ENCODE measurements around the gene RASA3. TPM values are rescaled to one million over a fixed set of nuclear protein-coding genes. Genes with fewer than 3 reads are reported as not detected.
"Not testable (repeated sequence)": the region's sequence is repeated elsewhere in the genome, so short reads cannot be mapped to it uniquely, and the experiment has no call there.

Gene RASA3
- total RNA-seq, 1 donor from 2014 or later = 41.1 TPM

DNA sequence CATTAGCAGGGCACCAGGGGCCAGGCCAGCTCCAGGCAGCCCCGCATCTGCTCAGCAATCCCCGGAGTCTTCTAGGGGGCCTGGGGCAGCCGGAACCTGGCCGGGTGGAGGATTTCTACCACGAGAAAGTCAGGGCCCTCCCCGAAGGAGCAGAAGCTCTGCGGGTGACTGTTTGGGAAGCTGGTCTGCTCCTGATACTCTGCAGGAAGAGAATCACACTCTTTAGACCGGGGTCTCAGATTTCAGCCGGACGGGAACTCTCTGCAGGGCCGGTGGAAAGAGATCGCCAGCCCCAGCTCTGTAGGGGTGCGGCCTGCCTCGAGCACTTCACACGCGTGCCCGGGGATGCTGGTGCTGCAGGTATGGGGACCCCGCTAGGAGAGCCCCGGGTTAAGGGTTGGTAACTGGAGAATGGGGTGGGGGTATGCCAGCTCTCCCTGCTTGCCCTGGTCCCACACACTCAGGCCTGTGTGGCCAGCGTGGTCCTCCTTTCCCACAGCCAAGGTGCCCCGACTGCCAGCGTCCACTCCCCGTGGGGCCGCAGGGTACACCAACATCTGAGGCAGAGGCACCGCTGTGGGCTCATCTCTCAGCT, 20.1 kb downstream of the RASA3 start:
- no peak for FAIRE-seq
- Histone ChIP-seq H4K20me1 (ENCODE audit: insufficient read depth, low read length) (peaks cover 64% of the 10 kb centered on the region), H3K4me2 (ENCODE audit: low read length) (no peak overlapping the region), H3K9me3 (ENCODE audit: insufficient read depth, low read depth, low read length) (no peaks in the 10 kb centered on the region), H3K27ac (ENCODE audit: low read depth, low read length) (no peak overlapping the region), H3K36me3 (ENCODE audit: insufficient read depth, low read length) (peaks cover 7% of the 10 kb centered on the region), H2AFZ (ENCODE audit: low read depth, low read length) (no peak overlapping the region), H3K27me3 (ENCODE audit: insufficient read depth, low read length) (no peaks in the 10 kb centered on the region), H3K79me2 (ENCODE audit: insufficient read depth, low read length) (peaks cover 93% of the 10 kb centered on the region), H3K4me3 (ENCODE audit: insufficient read depth, low read depth, low read length) (no peak overlapping the region), H3K9ac (ENCODE audit: low read length) (peak overlapping the region; percentile 12), H3K4me1 (ENCODE audit: insufficient read depth, low read length) (peaks cover 64% of the 10 kb centered on the region)
- Mint-ChIP-seq H3K27me3 (ENCODE audit: low read depth, unreplicated experiment) (no peaks in the 10 kb centered on the region), H3K36me3 (ENCODE audit: low read depth, unreplicated experiment) (peaks cover 25% of the 10 kb centered on the region), H3K9me3 (ENCODE audit: unreplicated experiment) (no peaks in the 10 kb centered on the region), H3K4me1 (ENCODE audit: low read depth, unreplicated experiment) (peaks cover 63% of the 10 kb centered on the region), H3K27ac (ENCODE audit: unreplicated experiment) (peak overlapping the region; percentile 83), H3K4me3 (ENCODE audit: unreplicated experiment) (no peak overlapping the region)
- TF ChIP-seq EZH2 (IDR thresholded peaks at IDR 0.05; ENCODE audit: insufficient read depth, low read length) = no peak
- TF ChIP-seq, protein P1, sequence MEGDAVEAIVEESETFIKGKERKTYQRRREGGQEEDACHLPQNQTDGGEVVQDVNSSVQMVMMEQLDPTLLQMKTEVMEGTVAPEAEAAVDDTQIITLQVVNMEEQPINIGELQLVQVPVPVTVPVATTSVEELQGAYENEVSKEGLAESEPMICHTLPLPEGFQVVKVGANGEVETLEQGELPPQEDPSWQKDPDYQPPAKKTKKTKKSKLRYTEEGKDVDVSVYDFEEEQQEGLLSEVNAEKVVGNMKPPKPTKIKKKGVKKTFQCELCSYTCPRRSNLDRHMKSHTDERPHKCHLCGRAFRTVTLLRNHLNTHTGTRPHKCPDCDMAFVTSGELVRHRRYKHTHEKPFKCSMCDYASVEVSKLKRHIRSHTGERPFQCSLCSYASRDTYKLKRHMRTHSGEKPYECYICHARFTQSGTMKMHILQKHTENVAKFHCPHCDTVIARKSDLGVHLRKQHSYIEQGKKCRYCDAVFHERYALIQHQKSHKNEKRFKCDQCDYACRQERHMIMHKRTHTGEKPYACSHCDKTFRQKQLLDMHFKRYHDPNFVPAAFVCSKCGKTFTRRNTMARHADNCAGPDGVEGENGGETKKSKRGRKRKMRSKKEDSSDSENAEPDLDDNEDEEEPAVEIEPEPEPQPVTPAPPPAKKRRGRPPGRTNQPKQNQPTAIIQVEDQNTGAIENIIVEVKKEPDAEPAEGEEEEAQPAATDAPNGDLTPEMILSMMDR (IDR thresholded peaks at IDR 0.05; ENCODE audit: insufficient read depth, low read depth, low read length) = no peak
- DNase-seq (ENCODE audit: low read depth) = no peak

DNA sequence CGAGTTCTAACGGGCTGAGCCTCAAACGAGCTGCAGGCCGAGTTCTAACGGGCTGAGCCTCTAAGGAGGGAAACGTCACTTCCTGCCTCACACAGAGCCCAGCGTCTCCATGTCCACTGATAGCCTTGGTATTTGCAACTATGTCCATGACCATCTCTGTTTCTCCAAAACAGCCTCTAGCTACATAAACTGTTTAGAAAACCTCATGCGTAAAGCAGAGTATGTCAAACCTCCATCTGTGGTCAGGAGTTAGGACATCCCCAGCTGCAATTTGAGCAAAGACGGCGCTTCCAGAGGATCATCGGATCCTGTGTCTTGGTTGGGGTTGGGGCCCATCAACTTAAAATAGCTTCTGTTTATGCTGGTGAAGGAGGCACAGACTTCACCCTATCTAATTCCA, 20.8 kb downstream of the RASA3 start:
- H4K20me1 ChIP-seq (ENCODE audit: insufficient read depth, low read length) = peaks cover 72% of the 10 kb centered on the region
- H3K79me2 ChIP-seq (ENCODE audit: insufficient read depth, low read length) = peaks cover 94% of the 10 kb centered on the region
- FAIRE-seq (no peak), DNase-seq (ENCODE audit: low read depth) (no peak)
- Mint-ChIP-seq H3K27me3 (ENCODE audit: low read depth, unreplicated experiment) (no peaks in the 10 kb centered on the region), H3K27ac (ENCODE audit: unreplicated experiment) (peak overlapping the region; percentile 83), H3K36me3 (ENCODE audit: low read depth, unreplicated experiment) (peaks cover 25% of the 10 kb centered on the region), H3K4me1 (ENCODE audit: low read depth, unreplicated experiment) (peaks cover 64% of the 10 kb centered on the region), H3K9me3 (ENCODE audit: unreplicated experiment) (no peaks in the 10 kb centered on the region), H3K4me3 (ENCODE audit: unreplicated experiment) (no peak overlapping the region)
- H3K4me2 ChIP-seq (ENCODE audit: low read length) = no peak overlapping the region
- peaks cover 65% of the 10 kb centered on the region for H3K4me1 ChIP-seq (ENCODE audit: insufficient read depth, low read length)
- no peaks in the 10 kb centered on the region for H3K9me3 ChIP-seq (ENCODE audit: insufficient read depth, low read depth, low read length)
- no peak overlapping the region for H3K27ac ChIP-seq (ENCODE audit: low read depth, low read length)
- no peak overlapping the region for H3K4me3 ChIP-seq (ENCODE audit: insufficient read depth, low read depth, low read length)
- peaks cover 7% of the 10 kb centered on the region for H3K36me3 ChIP-seq (ENCODE audit: insufficient read depth, low read length)
- no peaks in the 10 kb centered on the region for H3K27me3 ChIP-seq (ENCODE audit: insufficient read depth, low read length)
- H3K9ac ChIP-seq (ENCODE audit: low read length) = no peak overlapping the region
- TF ChIP-seq EZH2 (IDR thresholded peaks at IDR 0.05; ENCODE audit: insufficient read depth, low read length) = no peak
- TF ChIP-seq, protein P1 (IDR thresholded peaks at IDR 0.05; ENCODE audit: insufficient read depth, low read depth, low read length) = no peak
- H2AFZ ChIP-seq (ENCODE audit: low read depth, low read length) = no peak overlapping the region

DNA sequence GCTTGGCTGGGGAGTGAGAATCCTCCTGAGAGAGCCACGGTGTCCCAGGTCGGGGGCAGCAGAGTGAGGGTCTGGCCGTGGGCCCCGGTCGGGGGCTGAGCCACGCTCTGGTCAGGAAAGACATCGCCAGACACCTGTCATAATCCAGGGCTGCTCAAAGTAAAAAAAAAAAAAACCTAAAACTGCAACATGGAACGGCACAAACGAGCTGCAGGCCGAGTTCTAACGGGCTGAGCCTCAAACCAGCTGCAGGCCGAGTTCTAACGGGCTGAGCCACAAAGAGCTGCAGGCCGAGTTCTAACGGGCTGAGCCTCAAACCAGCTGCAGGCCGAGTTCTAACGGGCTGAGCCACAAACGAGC, 21.6 kb downstream of the RASA3 start:
- Histone ChIP-seq H3K4me2 (ENCODE audit: low read length) (peak overlapping the region; percentile 23), H4K20me1 (ENCODE audit: insufficient read depth, low read length) (peaks cover 79% of the 10 kb centered on the region), H3K9ac (ENCODE audit: low read length) (peak overlapping the region; percentile 16), H3K79me2 (ENCODE audit: insufficient read depth, low read length) (peaks cover 94% of the 10 kb centered on the region), H3K4me1 (ENCODE audit: insufficient read depth, low read length) (peaks cover 58% of the 10 kb centered on the region)
- H2AFZ ChIP-seq (ENCODE audit: low read depth, low read length); H3K36me3 ChIP-seq (ENCODE audit: insufficient read depth, low read length); H3K9me3 ChIP-seq (ENCODE audit: insufficient read depth, low read depth, low read length); H3K27ac ChIP-seq (ENCODE audit: low read depth, low read length); FAIRE-seq; H3K27ac Mint-ChIP-seq (ENCODE audit: unreplicated experiment); H3K9me3 Mint-ChIP-seq (ENCODE audit: unreplicated experiment); H3K27me3 Mint-ChIP-seq (ENCODE audit: low read depth, unreplicated experiment); H3K4me3 ChIP-seq (ENCODE audit: insufficient read depth, low read depth, low read length); H3K27me3 ChIP-seq (ENCODE audit: insufficient read depth, low read length); H3K4me3 Mint-ChIP-seq (ENCODE audit: unreplicated experiment); DNase-seq (ENCODE audit: low read depth): not testable (repeated sequence)
- Mint-ChIP-seq H3K4me1 (ENCODE audit: low read depth, unreplicated experiment) (peaks cover 64% of the 10 kb centered on the region), H3K36me3 (ENCODE audit: low read depth, unreplicated experiment) (peaks cover 25% of the 10 kb centered on the region)

Measured in astrocyte (in vitro differentiated cells and primary cell).